K562 (cell line): ENCODE measurements around the gene ANKRD13B. TPM values are rescaled to one million over a fixed set of nuclear protein-coding genes. Genes with fewer than 3 reads are reported as not detected.

Source experiments
- ATAC-seq: fragments of 200-7000 bp; cut with Tn5 transposase; 3 replicates; pipeline ENCODE4 v1.9.1; 2020; ENCODE audit warnings: moderate library complexity
- BruUV-seq: library from RNA; stranded (reverse); fragments of 400-500 nt; replicated peaks from 2 replicates; lab custom pipeline; 2021; lab: Mats Ljungman, UMichigan
- CTCF ChIA-PET: fragments of 300-600 bp; formaldehyde crosslinking; extraction: SDS; loops from one replicate; lab custom pipeline; 2021; ENCODE audit warnings: low intra/inter-chr PET ratio; lab: Yijun Ruan, JAX
- POLR2A ChIA-PET: fragments of 300-600, 350-650 bp; sonication (Branson Sonifier 250); formaldehyde crosslinking; extraction: SDS; loops from one replicate; lab custom pipeline; 2021; ENCODE audit warnings: antibody characterized with exemption, inconsistent platforms; lab: Yijun Ruan, JAX
- DNase-seq, 4 experiments: peaks; one replicate each; pipeline versions ENCODE4 v3.0.0 to v3.0.0-alpha.2; 2011 to 2018; ENCODE audit warnings: low spot score in 3 of 4, mixed read lengths in 3 of 4; ENCODE audit errors: extremely low read depth in 1 of 4
- FAIRE-seq: peaks from 2 replicates; lab custom pipeline; 2011; peaks lifted over from hg19 to GRCh38; lab: Jason Lieb, UNC
- H2AFZ ChIP-seq: 2 replicates; pipeline ENCODE4 v1.6.0; 2011; ENCODE audit warnings: low read depth, low read length, control low read depth, inconsistent platforms
- H3K27ac ChIP-seq: fragments of 200-600 bp; 3 replicates; pipeline ENCODE4 v1.8.0; 2011; ENCODE audit warnings: low read depth, mild to moderate bottlenecking, control low read depth, inconsistent platforms, low read length, moderate library complexity, mixed read lengths; ENCODE audit errors: extremely low read depth
- H3K27me3 ChIP-seq, 2 experiments: fragments of 300-600 bp in 1 of 2; 2 replicates in 1 of 2; 3 replicates in 1 of 2; pipeline versions ENCODE4 v1.6.0 to v1.8.0; 2011; ENCODE audit warnings: inconsistent platforms in 2 of 2, low read length in 2 of 2, mild to moderate bottlenecking in 1 of 2, mixed read lengths in 1 of 2, moderate library complexity in 1 of 2; ENCODE audit not compliant: control insufficient read depth in 2 of 2, insufficient read depth in 2 of 2
- H3K36me3 ChIP-seq: fragments of 300-600 bp; 3 replicates; pipeline ENCODE4 v1.8.0; 2011; ENCODE audit warnings: mild to moderate bottlenecking, low read length, inconsistent platforms; ENCODE audit not compliant: control insufficient read depth, insufficient read depth
- H3K4me1 ChIP-seq, 2 experiments: fragments of 200-600 bp in 1 of 2; replicated peaks in 1 of 2; 2 replicates in 1 of 2; 3 replicates in 1 of 2; pipeline versions ENCODE4 v1.5.1 to v1.8.0; 2011; ENCODE audit warnings: inconsistent platforms in 2 of 2, low read length in 2 of 2, mild to moderate bottlenecking in 1 of 2, mixed read lengths in 1 of 2, moderate library complexity in 1 of 2; ENCODE audit not compliant: control insufficient read depth in 2 of 2, insufficient read depth in 2 of 2
- H3K4me2 ChIP-seq: 2 replicates; pipeline ENCODE4 v1.6.1; 2011; ENCODE audit warnings: low read length, control low read depth, inconsistent platforms, mixed read lengths; ENCODE audit not compliant: insufficient read depth
- H3K4me3 ChIP-seq: fragments of 200-600 bp; sonication (generic), shearing (Covaris generic); 2 replicates; pipeline ENCODE4 v1.5.1; 2016; ENCODE audit warnings: control low read depth, inconsistent platforms
- H3K79me2 ChIP-seq: fragments of 200-600 bp; 3 replicates; pipeline ENCODE4 v1.8.0; 2011; ENCODE audit warnings: low read length, inconsistent platforms; ENCODE audit not compliant: control insufficient read depth, insufficient read depth
- H3K9ac ChIP-seq, 2 experiments: 2 replicates each; pipeline versions ENCODE4 v1.6.0 to v1.6.1; 2011; ENCODE audit warnings: low read depth in 2 of 2, low read length in 2 of 2, control low read depth in 1 of 2, inconsistent platforms in 1 of 2, mild to moderate bottlenecking in 1 of 2, mixed read lengths in 1 of 2; ENCODE audit not compliant: insufficient read depth in 1 of 2
- H3K9me1 ChIP-seq: one replicate; pipeline ENCODE4 v1.6.0; 2011; ENCODE audit warnings: inconsistent platforms, mild to moderate bottlenecking, low read length, moderate library complexity; ENCODE audit not compliant: control insufficient read depth, insufficient read depth
- H3K9me3 ChIP-seq: replicated peaks from 2 replicates; pipeline ENCODE4 v1.5.1; 2011; ENCODE audit warnings: low read depth, low read length, inconsistent platforms; ENCODE audit not compliant: control insufficient read depth, insufficient read depth
- H4K20me1 ChIP-seq: replicated peaks from 2 replicates; pipeline ENCODE4 v1.6.1; 2011; ENCODE audit warnings: low read length, inconsistent platforms, mixed read lengths; ENCODE audit not compliant: control insufficient read depth, insufficient read depth
- ARNT ChIP-seq, 2 experiments: fragments of 450-650 bp; IDR thresholded peaks; 2 replicates each; pipeline ENCODE4 v1.6.1; 2016; ENCODE audit warnings: mild to moderate bottlenecking in 1 of 2
- ATF7 ChIP-seq: fragments of 450-650 bp; IDR thresholded peaks from 2 replicates; pipeline ENCODE4 v1.7.1; 2014; ENCODE audit warnings: mild to moderate bottlenecking, moderate library complexity
- FOXK1 ChIP-seq: sonication (generic); formaldehyde crosslinking; IDR thresholded peaks from 2 replicates; pipeline ENCODE4 v1.8.0; 2022; ENCODE audit warnings: missing genetic modification reagents, mild to moderate bottlenecking, borderline replicate concordance
- FOXM1 ChIP-seq, 2 experiments: fragments of 450-650 bp in 1 of 2; sonication (generic) in 1 of 2; formaldehyde crosslinking in 1 of 2; IDR thresholded peaks; 2 replicates each; pipeline versions ENCODE4 v1.6.1 to v1.9.0; 2017 to 2022; ENCODE audit warnings: low read depth in 2 of 2, mild to moderate bottlenecking in 2 of 2, missing genetic modification reagents in 1 of 2, moderate library complexity in 1 of 2
- KLF1 ChIP-seq: fragments of 450-650 bp; IDR thresholded peaks from 2 replicates; pipeline ENCODE4 v1.6.1; 2016; ENCODE audit warnings: missing genetic modification characterization, missing compliant biosample characterization
- RBM22 ChIP-seq: fragments of 200-400 bp; formaldehyde crosslinking; IDR thresholded peaks from 2 replicates; pipeline ENCODE4 v1.6.1; 2018; ENCODE audit warnings: low read length, low read depth; ENCODE audit not compliant: poor library complexity, severe bottlenecking
- STAT5A ChIP-seq: IDR thresholded peaks from 2 replicates; pipeline ENCODE4 v1.6.1; 2012; ENCODE audit warnings: low read length, inconsistent platforms, borderline replicate concordance
- TARDBP ChIP-seq: fragments of 450-650 bp; IDR thresholded peaks from 2 replicates; pipeline ENCODE4 v1.6.1; 2016
- TBP ChIP-seq: optimal IDR thresholded peaks from 2 replicates; pipeline ENCODE3; 2011; ENCODE audit warnings: low read depth, low read length, improper control_type of control experiment
- ZBTB1 ChIP-seq: sonication (generic); formaldehyde crosslinking; IDR thresholded peaks from 2 replicates; pipeline ENCODE4 v1.8.1; 2023; ENCODE audit warnings: missing genetic modification reagents, low read depth, mild to moderate bottlenecking, borderline replicate concordance
- ZNF57 ChIP-seq: fragments of 450-650 bp; formaldehyde crosslinking; IDR thresholded peaks from 2 replicates; pipeline ENCODE4 v1.4.0; 2020; ENCODE audit warnings: mild to moderate bottlenecking, moderate library complexity
- WGBS: fragments of 100-300 bp; shearing (Covaris generic); methylation state at CpG from one replicate; pipeline ENCODE4 v1.1.6; 2016; ENCODE audit warnings: low coverage, mixed read lengths; ENCODE audit not compliant: insufficient coverage; ENCODE audit errors: missing lambda C conversion rate; 5-methylcytosine and 5-hydroxymethylcytosine counted together
- in situ Hi-C: fragments of 300-500 bp; cut with MboI; formaldehyde crosslinking; loops from 4 replicates; pipeline ENCODE4 v1.15.0; 2018; ENCODE audit warnings: inconsistent platforms, mixed read lengths
- intact Hi-C: fragments of 100-400 bp; cut with micrococcal nuclease; formaldehyde crosslinking; loops from 2 replicates; pipeline ENCODE4 v1.14.2; 2022
- polyA plus RNA-seq, 8 experiments: library from polyadenylated mRNA; depleted of rRNA in 4 of 8; stranded (reverse) in 5 of 8; unstranded in 3 of 8; fragments of >200 nt; fragmentation: Nextera tagmentation in 2 of 8; fragmentation: Illumina TruSeq in 1 of 8; extraction: Ambion mirVana in 2 of 8; extraction: Trizol in 1 of 8; gene quantifications; 2 replicates each; pipeline versions ENCODE4 v1.2.1 to v1.2.3, GENCODE V29; 2011 to 2014; ENCODE audit warnings: inconsistent platforms in 1 of 8, missing spikeins in 1 of 8
- total RNA-seq, 7 experiments: library from RNA; depleted of rRNA in 6 of 7; stranded (reverse); fragments of >200 nt in 6 of 7; fragmentation: Illumina TruSeq in 2 of 7; extraction: Trizol in 2 of 7; gene quantifications; 2 replicates each; pipeline versions ENCODE4 v1.2.1 to v1.2.3, GENCODE V29; 2011 to 2021; ENCODE audit warnings: low replicate concordance in 1 of 7
- TF ChIP-seq, protein P1 (sequence below): sonication (generic); formaldehyde crosslinking; IDR thresholded peaks from 2 replicates; pipeline ENCODE4 v1.8.0; 2022; ENCODE audit warnings: mild to moderate bottlenecking, low read depth, missing genetic modification reagents
- TF ChIP-seq, protein P2 (sequence below), 2 experiments: fragments of 450-650 bp in 1 of 2; sonication (generic) in 1 of 2; formaldehyde crosslinking in 1 of 2; IDR thresholded peaks in 1 of 2; conservative IDR thresholded peaks in 1 of 2; 2 replicates each; pipeline versions ENCODE4 v1.6.1 to v1.8.1; 2016 to 2023; ENCODE audit warnings: mild to moderate bottlenecking in 2 of 2, moderate library complexity in 2 of 2, inconsistent platforms in 1 of 2, missing genetic modification reagents in 1 of 2

Gene ANKRD13B
- total and polyA plus RNA-seq, 9 of the 15 experiments (the other 6 are each of a cell fraction or from before 2014, with no cell fraction given): 0.15 to 28.1 (median 4.6) TPM

DNA sequence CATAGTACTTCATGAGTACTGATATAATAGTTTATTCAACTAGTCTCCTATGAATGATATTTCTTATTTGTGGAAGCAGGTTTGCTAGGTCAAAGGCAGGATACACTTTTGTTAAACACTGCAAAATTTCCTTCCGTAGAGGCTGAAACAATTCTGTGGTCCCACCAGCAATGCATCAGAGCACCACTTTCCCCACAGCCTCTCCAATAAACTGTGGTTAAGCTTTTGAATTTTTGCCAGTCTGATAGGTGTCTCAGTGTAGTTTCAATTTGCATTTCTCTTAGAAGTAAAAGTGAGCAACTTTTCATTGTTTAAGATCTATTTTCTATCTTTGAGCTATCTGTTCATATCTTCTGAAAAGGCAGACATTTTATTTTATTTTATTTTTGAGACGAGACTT, 66.2 kb downstream of the ANKRD13B start:
- intact Hi-C loops (no loop called here), in situ Hi-C loops (no loop called here)
- FAIRE-seq (no peak), DNase-seq (no peak), ATAC-seq (no peak)
- Histone ChIP-seq H4K20me1 (no peaks in the 10 kb centered on the region), H3K4me2 (no peak overlapping the region), H3K27ac (no peak overlapping the region), H3K4me1 (peaks cover 15 to 21% of the 10 kb centered on the region in 2 experiments; a peak in 4 of 5 replicates), H3K9me3 (no peaks in the 10 kb centered on the region), H3K9me1 (no peaks in the 10 kb centered on the region), H2AFZ (no peak overlapping the region), H3K79me2 (no peaks in the 10 kb centered on the region), H3K9ac (no peak overlapping the region), H3K27me3 (no peaks in the 10 kb centered on the region), H3K4me3 (no peak overlapping the region), H3K36me3 (no peaks in the 10 kb centered on the region)
- CTCF ChIA-PET: no interaction called here
- TF ChIP-seq KLF1 (tag): no peak
- TF ChIP-seq, protein P1, sequence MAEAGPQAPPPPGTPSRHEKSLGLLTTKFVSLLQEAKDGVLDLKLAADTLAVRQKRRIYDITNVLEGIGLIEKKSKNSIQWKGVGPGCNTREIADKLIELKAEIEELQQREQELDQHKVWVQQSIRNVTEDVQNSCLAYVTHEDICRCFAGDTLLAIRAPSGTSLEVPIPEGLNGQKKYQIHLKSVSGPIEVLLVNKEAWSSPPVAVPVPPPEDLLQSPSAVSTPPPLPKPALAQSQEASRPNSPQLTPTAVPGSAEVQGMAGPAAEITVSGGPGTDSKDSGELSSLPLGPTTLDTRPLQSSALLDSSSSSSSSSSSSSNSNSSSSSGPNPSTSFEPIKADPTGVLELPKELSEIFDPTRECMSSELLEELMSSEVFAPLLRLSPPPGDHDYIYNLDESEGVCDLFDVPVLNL (CRISPR knock-in tag): no peak
- TF ChIP-seq, protein P2, sequence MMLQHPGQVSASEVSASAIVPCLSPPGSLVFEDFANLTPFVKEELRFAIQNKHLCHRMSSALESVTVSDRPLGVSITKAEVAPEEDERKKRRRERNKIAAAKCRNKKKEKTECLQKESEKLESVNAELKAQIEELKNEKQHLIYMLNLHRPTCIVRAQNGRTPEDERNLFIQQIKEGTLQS (IDR thresholded peaks at IDR 0.05): no peak
- TF ChIP-seq, protein P2 (CRISPR knock-in tag; conservative IDR thresholded peaks at IDR 0.05): no peak
- TF ChIP-seq STAT5A: no peak
- no peak for TF ChIP-seq TBP
- no peak for TF ChIP-seq ATF7
- TF ChIP-seq ZNF57: no peak
- TF ChIP-seq ZBTB1 (CRISPR knock-in tag): no peak
- TF ChIP-seq ARNT (IDR thresholded peaks at IDR 0.05): no peak
- TF ChIP-seq FOXM1 (IDR thresholded peaks at IDR 0.05; ENCODE audit: low read depth): no peak
- no peak for TF ChIP-seq FOXM1 (CRISPR knock-in tag; IDR thresholded peaks at IDR 0.05; ENCODE audit: low read depth)
- TF ChIP-seq FOXK1 (CRISPR knock-in tag): no peak
- TF ChIP-seq TARDBP: no peak
- no peak for TF ChIP-seq RBM22
- no TSS peak for BruUV-seq
- POLR2A ChIA-PET: interaction anchor here (0.6 to 1.0 kb wide), 4 partner anchors 16 to 65 kb away, joined by 3 to 5 read pairs (median 4); no protein-coding TSS in a partner anchor
- WGBS: 83% methylated on average over 2 of the region's 2 CpGs
